Fibroblast of pulmonary artery (primary cell): ENCODE measurements around the gene GALNT2.
A peak's percentile ranks its signal among the peaks of the same experiment; 100 is the strongest.

Source experiments
- DNase-seq: peaks from one replicate; pipeline ENCODE4 v3.0.0-alpha.2; 2010; ENCODE audit warnings: low read depth
- H3K4me3 ChIP-seq: replicated peaks from 2 replicates; pipeline ENCODE4 v1.5.1; 2011; ENCODE audit warnings: low read depth, mild to moderate bottlenecking, control low read depth, low read length, moderate library complexity
- TF ChIP-seq, protein P1 (sequence below): IDR thresholded peaks from 2 replicates; pipeline ENCODE4 v1.5.1; 2011; ENCODE audit warnings: mild to moderate bottlenecking, control low read depth, low read length, inconsistent platforms; ENCODE audit errors: missing control alignments

GALNT2 gene

DNA sequence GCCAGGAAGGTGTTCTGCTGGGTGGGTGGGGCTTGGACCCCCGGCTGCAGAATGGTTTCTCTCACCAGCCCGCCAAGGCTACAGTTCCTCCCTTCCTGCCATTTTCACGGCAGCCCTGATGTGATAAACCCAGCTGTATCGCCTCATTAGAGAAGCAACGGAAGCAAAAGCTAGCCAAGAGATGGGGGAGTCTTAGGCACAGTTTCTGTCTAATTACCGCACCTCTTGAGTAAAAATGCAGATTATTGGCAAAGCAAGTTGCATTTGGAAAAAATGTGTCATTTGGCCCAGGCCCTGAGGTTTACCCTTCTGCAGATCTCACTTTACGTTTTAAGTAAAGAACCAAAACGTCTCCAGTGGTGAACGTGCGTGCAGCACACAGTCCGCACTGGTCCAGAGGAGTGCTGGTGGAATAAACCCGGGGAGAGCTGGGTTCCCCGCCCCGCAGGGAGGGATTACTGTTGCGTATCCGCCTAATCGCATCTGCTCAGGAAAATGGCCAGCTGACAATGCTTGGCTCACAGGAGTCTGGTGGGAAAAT, 109.9 kb downstream of the GALNT2 start:
- DNase-seq, result peak; percentile 86
- TF ChIP-seq, protein P1, sequence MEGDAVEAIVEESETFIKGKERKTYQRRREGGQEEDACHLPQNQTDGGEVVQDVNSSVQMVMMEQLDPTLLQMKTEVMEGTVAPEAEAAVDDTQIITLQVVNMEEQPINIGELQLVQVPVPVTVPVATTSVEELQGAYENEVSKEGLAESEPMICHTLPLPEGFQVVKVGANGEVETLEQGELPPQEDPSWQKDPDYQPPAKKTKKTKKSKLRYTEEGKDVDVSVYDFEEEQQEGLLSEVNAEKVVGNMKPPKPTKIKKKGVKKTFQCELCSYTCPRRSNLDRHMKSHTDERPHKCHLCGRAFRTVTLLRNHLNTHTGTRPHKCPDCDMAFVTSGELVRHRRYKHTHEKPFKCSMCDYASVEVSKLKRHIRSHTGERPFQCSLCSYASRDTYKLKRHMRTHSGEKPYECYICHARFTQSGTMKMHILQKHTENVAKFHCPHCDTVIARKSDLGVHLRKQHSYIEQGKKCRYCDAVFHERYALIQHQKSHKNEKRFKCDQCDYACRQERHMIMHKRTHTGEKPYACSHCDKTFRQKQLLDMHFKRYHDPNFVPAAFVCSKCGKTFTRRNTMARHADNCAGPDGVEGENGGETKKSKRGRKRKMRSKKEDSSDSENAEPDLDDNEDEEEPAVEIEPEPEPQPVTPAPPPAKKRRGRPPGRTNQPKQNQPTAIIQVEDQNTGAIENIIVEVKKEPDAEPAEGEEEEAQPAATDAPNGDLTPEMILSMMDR, result no peak
- H3K4me3 ChIP-seq, result peak overlapping the region; percentile 39

DNA sequence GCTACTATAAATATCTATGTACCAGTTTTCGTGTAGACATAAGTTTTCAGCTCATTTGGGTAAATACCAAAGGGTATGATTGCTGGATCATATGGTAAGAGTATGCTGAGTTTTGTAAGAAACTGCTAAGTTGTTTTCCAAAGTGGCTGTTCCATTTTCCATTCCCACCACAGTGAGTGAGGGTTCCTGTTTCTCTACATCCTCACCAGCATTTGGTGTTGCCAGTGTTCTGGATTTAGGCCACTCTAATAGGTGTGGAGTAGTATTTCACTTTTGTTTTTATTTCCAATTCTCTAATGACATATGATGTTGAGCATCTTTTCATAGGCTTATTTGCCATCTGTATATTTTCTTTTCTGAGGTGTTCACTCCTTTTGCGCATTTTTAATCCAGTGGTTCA, 112.2 kb downstream of the GALNT2 start:
- no peak overlapping the region for H3K4me3 ChIP-seq
- TF ChIP-seq, protein P1, result no peak
- no peak for DNase-seq

DNA sequence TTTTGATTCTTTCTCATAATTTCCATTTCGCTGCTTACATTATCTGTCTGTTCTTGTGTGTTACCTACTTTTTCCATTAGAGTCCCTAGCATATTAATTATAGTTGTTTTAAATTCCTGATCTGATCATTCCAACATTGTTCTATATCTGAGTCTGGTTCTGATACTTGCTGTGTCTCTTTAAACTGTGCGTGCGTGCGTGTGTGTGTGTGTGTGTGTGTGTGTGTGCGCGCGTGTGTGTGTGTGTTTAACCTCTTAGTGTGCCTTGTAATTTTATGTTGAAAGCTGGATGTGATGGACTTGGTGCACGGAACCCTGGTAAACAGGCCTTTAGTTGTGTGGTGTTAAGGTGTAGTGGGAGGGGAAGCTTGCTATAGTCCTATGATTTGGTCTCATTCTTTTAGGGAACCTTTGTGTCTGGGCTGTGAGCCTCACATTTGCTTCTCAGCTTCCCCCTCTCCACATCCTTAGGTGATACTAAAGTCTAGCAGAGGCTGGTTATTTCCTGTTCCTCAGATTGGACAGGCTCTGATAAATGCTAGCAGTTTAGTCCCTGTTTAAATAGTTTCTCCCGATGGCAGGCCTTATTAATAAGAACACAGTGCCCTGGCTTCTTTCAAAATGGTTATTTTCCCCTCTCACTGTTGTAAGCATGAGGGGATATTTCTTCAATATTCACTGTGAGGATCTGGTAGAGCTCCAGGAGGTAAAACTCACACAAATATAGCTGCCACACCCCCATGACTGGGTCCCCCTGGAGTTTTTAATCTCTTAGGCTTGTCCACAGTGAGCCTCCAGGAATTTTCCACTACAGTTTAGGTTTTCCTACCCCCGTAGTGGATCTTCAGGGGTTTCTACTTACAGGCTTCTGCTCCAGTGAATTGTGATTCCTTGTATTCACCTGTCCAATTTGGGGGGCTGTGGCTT, 118.3 kb downstream of the GALNT2 start:
- TF ChIP-seq, protein P1, result no peak
- H3K4me3 ChIP-seq, result no peak overlapping the region
- no peak for DNase-seq

DNA sequence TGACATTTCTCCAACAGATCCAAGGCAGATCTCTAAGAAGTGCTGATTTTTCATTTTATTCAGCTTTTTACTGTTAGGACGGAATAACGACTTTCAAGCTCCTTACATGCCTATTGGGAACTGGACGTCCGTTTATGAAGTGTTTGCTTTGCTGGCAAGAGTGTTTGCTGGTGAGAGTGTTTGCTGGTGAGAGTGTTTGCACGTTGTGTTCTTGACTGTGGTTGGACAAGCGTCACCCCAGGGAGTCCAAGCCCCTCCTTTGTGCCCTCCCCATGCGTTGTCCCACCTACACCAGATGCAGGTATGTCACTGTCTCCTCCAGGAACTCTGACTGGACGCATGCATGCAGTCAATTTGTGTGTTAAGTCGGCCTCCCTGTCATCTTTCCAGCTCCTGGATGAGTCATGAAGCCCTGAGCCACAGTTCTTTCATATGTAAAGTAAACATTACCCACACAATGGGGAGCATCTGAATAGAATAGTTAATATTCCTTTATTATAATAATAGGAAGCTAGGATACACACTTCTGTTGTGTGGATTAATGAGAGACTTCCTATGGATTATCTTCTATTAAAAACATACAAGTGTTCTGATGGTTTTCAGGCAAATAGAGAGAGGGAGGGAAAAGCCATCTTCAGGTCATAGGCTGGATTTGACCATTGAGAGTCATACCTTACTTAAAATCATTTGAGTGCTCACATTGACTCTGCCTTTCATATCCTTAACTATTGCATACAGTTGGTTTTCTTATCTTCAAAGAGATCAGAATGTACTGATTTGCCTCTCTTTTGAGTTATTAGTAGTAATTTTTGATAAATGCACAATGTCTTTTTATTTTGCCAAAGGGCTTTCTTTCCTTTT, 119.2 kb downstream of the GALNT2 start:
- DNase-seq, result peak; percentile 83
- H3K4me3 ChIP-seq, result no peak overlapping the region
- TF ChIP-seq, protein P1, result no peak

DNA sequence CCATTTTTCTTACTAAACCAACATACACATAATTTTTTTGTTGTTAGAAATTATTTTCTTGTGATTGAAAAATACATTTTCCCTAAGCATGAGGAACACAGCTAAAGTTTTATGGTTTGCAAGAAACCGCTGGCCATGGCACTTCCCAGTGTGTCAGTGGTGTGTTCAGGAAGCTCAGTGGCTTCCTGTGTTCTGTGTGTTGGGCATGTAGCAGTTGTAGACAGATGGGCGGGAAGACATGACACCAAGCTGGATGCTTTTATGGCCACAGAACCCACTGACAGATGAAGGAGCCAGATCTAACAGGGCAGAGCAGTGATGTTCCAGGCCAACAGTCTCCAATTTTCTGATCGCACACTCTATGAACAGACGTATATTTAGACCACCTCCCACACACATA, 119.8 kb downstream of the GALNT2 start:
- no peak overlapping the region for H3K4me3 ChIP-seq
- TF ChIP-seq, protein P1, result no peak
- DNase-seq, result no peak

DNA sequence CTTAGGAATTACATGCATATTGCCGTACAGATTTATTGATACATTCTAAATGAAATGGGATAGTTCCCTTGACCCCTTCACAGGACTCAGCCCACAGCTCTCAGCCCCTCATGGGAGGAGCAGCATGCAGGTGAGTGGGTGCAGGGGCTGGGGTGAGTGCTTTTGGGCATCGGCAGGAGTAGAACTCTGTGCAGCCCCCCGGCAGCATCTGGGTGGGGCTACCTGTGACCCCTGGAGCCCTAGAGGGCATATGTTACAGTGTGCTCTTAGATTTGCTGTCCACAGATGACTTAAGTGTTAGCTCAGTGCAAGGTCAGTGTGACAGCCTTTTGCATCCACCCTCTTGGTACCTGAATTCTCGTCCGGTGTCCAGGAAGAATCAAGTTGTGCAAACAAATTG, 120.3 kb downstream of the GALNT2 start:
- TF ChIP-seq, protein P1, result no peak
- no peak for DNase-seq
- H3K4me3 ChIP-seq, result no peak overlapping the region
